ENCODE results near the gene DNASE1L2. TPM values are rescaled to one million over a fixed set of nuclear protein-coding genes. Genes with fewer than 3 reads are reported as not detected.

Gene DNASE1L2
- total and polyA plus RNA-seq, 2 donors (not counting 3 experiments of a cell fraction or from before 2014, with no cell fraction given) = 0.57 to 1.2 TPM

- H3K27ac ChIP-seq (ENCODE audit: insufficient read depth, low read depth, low read length) = no peak overlapping the region
- no peak overlapping the region for H3K4me2 ChIP-seq (ENCODE audit: insufficient read depth, low read length)
- ChIA-PET POLR2A (interaction anchor here (2.6 kb wide), 1 partner anchor 39 kb away, joined by 8 read pairs; the partner anchor contains the start of gene TRAF7), CTCF (interaction anchor here (1.0 to 1.6 kb wide), 8 partner anchors 9 to 306 kb away, joined by 3 to 11 read pairs (median 4); partner anchors contain the start of genes PGP and RAB26)
- intact Hi-C loops (cut with micrococcal nuclease) = loop anchor here (5.0 kb wide), 1 partner anchor 57 kb away; the partner anchor contains the start of gene ECI1
- H3K4me1 ChIP-seq (ENCODE audit: control insufficient read depth, extremely low read depth, insufficient read depth, low read length) = no peaks in the 10 kb centered on the region
- no TSS peak for BruUV-seq (replicated peaks)
- H3K79me2 ChIP-seq (ENCODE audit: control insufficient read depth, insufficient read depth, low read length) = no peaks in the 10 kb centered on the region
- H3K9ac ChIP-seq (replicated peaks; ENCODE audit: extremely low read depth, insufficient read depth, low read length) = no peak overlapping the region
- no peak overlapping the region for H2AFZ ChIP-seq (ENCODE audit: low read depth, low read length)
- peaks cover 26 to 35% of the 10 kb centered on the region in 2 experiments for H3K27me3 ChIP-seq (ENCODE audit: control insufficient read depth in 2 of 2, insufficient read depth in 2 of 2, low read length in 2 of 2)
- H3K9me3 ChIP-seq (replicated peaks; ENCODE audit: control insufficient read depth, insufficient read depth, low read length) = no peaks in the 10 kb centered on the region
- H3K36me3 ChIP-seq (ENCODE audit: control insufficient read depth in 2 of 2, extremely low read depth in 1 of 2, insufficient read depth in 2 of 2, low read length in 2 of 2) = no peaks in the 10 kb centered on the region
- TF ChIP-seq POLR2A (IDR thresholded peaks at IDR 0.05; ENCODE audit: low read depth, low read length) = no peak
- TF ChIP-seq, protein P1, sequence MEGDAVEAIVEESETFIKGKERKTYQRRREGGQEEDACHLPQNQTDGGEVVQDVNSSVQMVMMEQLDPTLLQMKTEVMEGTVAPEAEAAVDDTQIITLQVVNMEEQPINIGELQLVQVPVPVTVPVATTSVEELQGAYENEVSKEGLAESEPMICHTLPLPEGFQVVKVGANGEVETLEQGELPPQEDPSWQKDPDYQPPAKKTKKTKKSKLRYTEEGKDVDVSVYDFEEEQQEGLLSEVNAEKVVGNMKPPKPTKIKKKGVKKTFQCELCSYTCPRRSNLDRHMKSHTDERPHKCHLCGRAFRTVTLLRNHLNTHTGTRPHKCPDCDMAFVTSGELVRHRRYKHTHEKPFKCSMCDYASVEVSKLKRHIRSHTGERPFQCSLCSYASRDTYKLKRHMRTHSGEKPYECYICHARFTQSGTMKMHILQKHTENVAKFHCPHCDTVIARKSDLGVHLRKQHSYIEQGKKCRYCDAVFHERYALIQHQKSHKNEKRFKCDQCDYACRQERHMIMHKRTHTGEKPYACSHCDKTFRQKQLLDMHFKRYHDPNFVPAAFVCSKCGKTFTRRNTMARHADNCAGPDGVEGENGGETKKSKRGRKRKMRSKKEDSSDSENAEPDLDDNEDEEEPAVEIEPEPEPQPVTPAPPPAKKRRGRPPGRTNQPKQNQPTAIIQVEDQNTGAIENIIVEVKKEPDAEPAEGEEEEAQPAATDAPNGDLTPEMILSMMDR (IDR thresholded peaks at IDR 0.05; ENCODE audit: extremely low read depth in 1 of 2, insufficient read depth in 1 of 2, low read depth in 1 of 2, low read length in 2 of 2) = peak; percentile 8 to 39
- DNase-seq (ENCODE audit: low read depth, low spot score) (peak; percentile 31), FAIRE-seq (peak; percentile 56)
- no peaks in the 10 kb centered on the region for H4K20me1 ChIP-seq (replicated peaks; ENCODE audit: control insufficient read depth, extremely low read depth, insufficient read depth, low read length)
- dilution Hi-C loops (cut with MboI; ENCODE audit: extremely low pct_ligation_motif_present, low sequenced_read_pairs) = no loop called here
- H3K9me1 ChIP-seq (replicated peaks; ENCODE audit: control insufficient read depth, extremely low read depth, insufficient read depth, low read length) = no peaks in the 10 kb centered on the region
- H3K4me3 ChIP-seq (replicated peaks in 1 of 3; ENCODE audit: insufficient read depth in 1 of 3, low read depth in 1 of 3, low read length in 3 of 3) = no peak overlapping the region
These were observed 41.4 kb upstream of the DNASE1L2 start for GRCh38 chr16:2194852-2195321.

DNA sequence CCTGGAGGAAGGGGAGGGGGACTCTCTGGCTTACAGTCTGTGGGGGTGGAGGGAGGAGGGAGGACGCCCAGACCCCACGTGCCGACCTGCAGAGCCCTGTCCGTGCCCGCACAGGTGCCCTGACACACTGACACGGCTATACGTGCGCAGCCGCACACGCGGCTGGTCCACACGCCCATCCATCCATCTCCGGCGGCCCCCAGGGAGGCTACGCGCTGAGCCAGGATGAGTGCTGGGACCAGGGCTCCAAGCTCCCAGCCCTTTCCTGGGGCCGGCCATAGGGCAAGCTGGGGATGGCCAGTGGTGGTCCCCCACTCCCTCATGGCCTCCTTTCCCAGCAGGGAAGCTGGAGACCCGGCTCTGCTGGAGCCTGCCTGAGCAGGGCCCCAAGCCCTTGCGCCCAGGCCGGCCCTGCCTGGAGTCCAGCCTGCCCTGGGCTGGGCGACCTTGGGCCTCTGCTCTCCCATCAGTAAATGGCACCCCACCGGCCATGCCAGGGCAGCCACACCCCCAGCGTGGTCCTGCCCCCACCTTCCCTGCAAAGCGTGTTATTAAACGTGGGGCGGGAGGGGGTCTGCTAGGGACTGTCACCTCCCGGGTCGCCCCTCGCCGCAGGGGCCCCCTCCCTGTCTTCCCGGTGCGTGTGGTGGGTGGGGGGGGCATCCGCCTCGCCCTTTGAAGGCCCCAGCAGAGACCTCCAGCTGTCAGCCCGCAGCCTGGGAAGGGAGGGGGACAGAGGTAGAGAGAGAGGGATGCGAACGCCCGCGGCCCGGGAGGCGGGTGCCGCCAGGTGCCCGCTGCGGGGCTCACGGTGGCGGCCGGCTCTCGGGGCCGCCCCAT, 40.7 kb upstream of the DNASE1L2 start:
- no peak for FAIRE-seq
- H3K9me1 ChIP-seq (replicated peaks; ENCODE audit: control insufficient read depth, extremely low read depth, insufficient read depth, low read length) = no peaks in the 10 kb centered on the region
- intact Hi-C loops (cut with micrococcal nuclease) (loop anchor here (5.0 kb wide), 1 partner anchor 57 kb away; the partner anchor contains the start of gene ECI1), dilution Hi-C loops (cut with MboI; ENCODE audit: extremely low pct_ligation_motif_present, low sequenced_read_pairs) (no loop called here)
- H3K27me3 ChIP-seq (ENCODE audit: control insufficient read depth in 2 of 2, insufficient read depth in 2 of 2, low read length in 2 of 2) = peaks cover 28 to 39% of the 10 kb centered on the region in 2 experiments
- H3K4me2 ChIP-seq (ENCODE audit: insufficient read depth, low read length) = no peak overlapping the region
- H3K4me1 ChIP-seq (ENCODE audit: control insufficient read depth, extremely low read depth, insufficient read depth, low read length) = no peaks in the 10 kb centered on the region
- H3K4me3 ChIP-seq (replicated peaks in 1 of 3; ENCODE audit: insufficient read depth in 1 of 3, low read depth in 1 of 3, low read length in 3 of 3) = peak overlapping the region in 1 of 3 experiments; percentile 33
- H3K9ac ChIP-seq (replicated peaks; ENCODE audit: extremely low read depth, insufficient read depth, low read length) = no peak overlapping the region
- no TSS peak for BruUV-seq (replicated peaks)
- H2AFZ ChIP-seq (ENCODE audit: low read depth, low read length) = no peak overlapping the region
- H3K9me3 ChIP-seq (replicated peaks; ENCODE audit: control insufficient read depth, insufficient read depth, low read length) = no peaks in the 10 kb centered on the region
- no peak for DNase-seq (ENCODE audit: low read depth, low spot score)
- H3K36me3 ChIP-seq (ENCODE audit: control insufficient read depth in 2 of 2, extremely low read depth in 1 of 2, insufficient read depth in 2 of 2, low read length in 2 of 2) = no peaks in the 10 kb centered on the region
- H4K20me1 ChIP-seq (replicated peaks; ENCODE audit: control insufficient read depth, extremely low read depth, insufficient read depth, low read length) = no peaks in the 10 kb centered on the region
- TF ChIP-seq FOS (IDR thresholded peaks at IDR 0.05; ENCODE audit: borderline replicate concordance, insufficient read depth, low read length) (no peak), JUN (IDR thresholded peaks at IDR 0.05; ENCODE audit: borderline replicate concordance, insufficient read depth, insufficient read length, low read depth) (no peak), EZH2 (IDR thresholded peaks at IDR 0.05; ENCODE audit: borderline replicate concordance, low read depth, low read length, severe bottlenecking) (peak; percentile 98)
- TF ChIP-seq, protein P1 (IDR thresholded peaks at IDR 0.05; ENCODE audit: extremely low read depth in 1 of 2, insufficient read depth in 1 of 2, low read depth in 1 of 2, low read length in 2 of 2) = no peak
- CTCF ChIA-PET = interaction anchor here (1.0 to 1.6 kb wide), 6 partner anchors 8 to 306 kb away, joined by 3 to 11 read pairs (median 4); partner anchors contain the start of gene ECI1
- no peaks in the 10 kb centered on the region for H3K79me2 ChIP-seq (ENCODE audit: control insufficient read depth, insufficient read depth, low read length)
- no peak overlapping the region for H3K27ac ChIP-seq (ENCODE audit: insufficient read depth, low read depth, low read length)
- POLR2A ChIA-PET = interaction anchor here (2.6 kb wide), 1 partner anchor 40 kb away, joined by 8 read pairs; the partner anchor contains the start of gene TRAF7
